ENCODE measurements around the gene ACY1.

ACY1 gene

DNA sequence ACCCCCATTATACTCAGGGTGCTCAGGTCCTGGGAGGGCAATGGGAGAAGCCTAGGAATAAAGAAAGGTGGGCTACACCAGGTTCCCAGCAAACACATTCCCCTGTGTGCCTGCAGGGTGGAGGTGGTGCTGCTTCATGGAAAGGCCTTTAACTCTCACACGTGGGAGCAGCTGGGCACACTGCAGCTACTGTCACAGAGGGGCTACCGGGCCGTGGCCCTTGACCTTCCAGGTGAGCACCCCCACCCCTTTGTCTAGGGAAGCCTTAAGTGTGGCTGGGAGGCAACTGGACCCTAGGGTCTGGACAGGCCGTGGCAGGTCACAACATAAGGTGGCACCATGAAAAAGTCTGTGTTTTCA is 5.2 kb upstream of the ACY1 start:
- no peak overlapping the region for H3K4me3 ChIP-seq (ENCODE audit: low read depth, low read length)
- no peak for TF ChIP-seq CTCF (IDR thresholded peaks at IDR 0.05; ENCODE audit: low read depth, low read length, missing control alignments)

DNA sequence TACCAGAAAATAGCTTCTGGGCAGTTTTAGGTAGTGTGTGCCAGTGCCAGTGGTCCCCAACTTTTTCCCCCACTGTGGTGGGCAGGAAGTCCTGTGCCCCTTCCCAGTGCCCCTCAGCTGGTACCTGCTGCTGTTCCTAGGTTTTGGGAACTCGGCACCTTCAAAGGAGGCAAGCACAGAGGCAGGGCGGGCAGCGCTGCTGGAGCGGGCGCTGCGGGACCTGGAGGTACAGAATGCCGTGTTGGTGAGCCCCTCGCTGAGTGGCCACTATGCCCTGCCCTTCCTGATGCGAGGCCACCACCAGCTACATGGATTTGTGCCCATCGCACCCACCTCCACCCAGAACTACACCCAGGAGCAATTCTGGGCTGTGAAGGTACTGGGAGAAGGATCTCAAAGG is 3.1 kb upstream of the ACY1 start:
- in situ Hi-C loops (cut with HindIII; ENCODE audit: low pct_ligation_motif_present, low sequenced_read_pairs) = no loop called here
- H3K27me3 ChIP-seq (replicated peaks) = no peaks in the 10 kb centered on the region
- H3K36me3 ChIP-seq (replicated peaks) = no peaks in the 10 kb centered on the region
- DNase-seq = no peak
- no peak for TF ChIP-seq CTCF (IDR thresholded peaks at IDR 0.05; ENCODE audit: low read depth, low read length, missing control alignments)
- no peak overlapping the region for H3K27ac ChIP-seq
- no peak overlapping the region for H3K4me3 ChIP-seq (ENCODE audit: low read depth, low read length)

More for the DNA sequence above, 5.2 kb upstream of the ACY1 start:
- Histone ChIP-seq H3K36me3 (replicated peaks) (no peaks in the 10 kb centered on the region), H3K27ac (no peak overlapping the region), H3K27me3 (replicated peaks) (no peaks in the 10 kb centered on the region)
- in situ Hi-C loops (cut with HindIII; ENCODE audit: low pct_ligation_motif_present, low sequenced_read_pairs) = no loop called here
- DNase-seq = no peak

DNA sequence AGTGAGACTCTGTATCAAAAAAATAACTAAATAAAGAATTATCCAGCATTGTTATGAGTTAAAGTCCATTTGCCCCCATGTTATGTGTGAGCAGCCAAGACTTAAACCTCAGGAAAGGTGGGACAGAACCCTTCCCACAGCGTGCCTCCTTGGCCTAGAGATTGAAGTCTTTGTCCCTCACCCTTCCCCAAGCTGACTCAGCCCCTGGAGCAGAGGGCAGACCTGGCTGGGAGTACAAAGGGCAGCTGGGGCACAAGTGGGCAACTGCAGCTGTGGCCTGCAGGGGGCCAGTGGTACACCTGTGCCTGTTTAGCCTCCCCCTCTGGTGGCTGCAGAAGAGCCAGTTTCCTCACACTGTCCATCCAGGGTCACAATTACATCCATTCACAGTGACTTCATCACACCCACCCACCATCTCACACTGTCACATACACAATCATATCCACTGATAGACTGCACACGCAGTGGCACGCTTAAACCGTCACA is 940 bp upstream of the ACY1 start:
- in situ Hi-C loops (cut with HindIII; ENCODE audit: low pct_ligation_motif_present, low sequenced_read_pairs) = no loop called here
- no peaks in the 10 kb centered on the region for H3K36me3 ChIP-seq (replicated peaks)
- peak overlapping the region; percentile 87 for H3K27ac ChIP-seq
- peak overlapping the region; percentile 70 for H3K4me3 ChIP-seq (ENCODE audit: low read depth, low read length)
- no peak for DNase-seq
- TF ChIP-seq CTCF (IDR thresholded peaks at IDR 0.05; ENCODE audit: low read depth, low read length, missing control alignments) = peak; percentile 73
- no peaks in the 10 kb centered on the region for H3K27me3 ChIP-seq (replicated peaks)

DNA sequence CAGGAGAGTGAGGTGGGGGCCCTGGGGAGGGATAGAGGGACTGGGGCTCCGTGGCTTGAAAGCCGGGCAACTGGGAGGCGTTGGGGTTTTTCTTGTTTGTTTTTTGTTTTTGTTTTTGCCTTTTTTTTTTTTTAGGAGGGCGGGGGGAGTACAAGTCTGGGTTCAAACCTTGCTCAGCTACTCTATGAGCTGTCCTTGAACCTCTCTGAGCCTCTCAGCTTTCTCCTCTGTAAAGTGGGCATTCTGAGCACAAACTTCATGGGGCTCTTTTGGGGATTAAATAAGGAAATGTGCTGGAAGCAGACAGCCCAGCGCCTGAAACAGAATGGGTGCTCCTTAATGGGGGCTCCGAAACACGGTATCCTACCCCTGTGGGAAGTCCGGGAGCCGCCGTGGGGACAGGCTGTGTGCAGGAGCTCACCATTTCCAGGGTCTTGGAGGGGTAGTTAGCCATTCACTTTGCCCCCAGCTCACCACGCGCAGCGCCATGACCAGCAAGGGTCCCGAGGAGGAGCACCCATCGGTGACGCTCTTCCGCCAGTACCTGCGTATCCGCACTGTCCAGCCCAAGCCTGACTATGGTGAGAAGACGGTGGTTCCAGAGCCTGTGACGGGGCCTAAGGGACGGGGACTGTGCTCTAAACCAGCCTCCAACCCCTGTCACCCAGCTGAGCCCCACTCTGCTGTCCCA is 388 bp downstream of the ACY1 start:
- H3K4me3 ChIP-seq (ENCODE audit: low read depth, low read length) = peak overlapping the region; percentile 70
- in situ Hi-C loops (cut with HindIII; ENCODE audit: low pct_ligation_motif_present, low sequenced_read_pairs) = no loop called here
- no peak for DNase-seq
- no peaks in the 10 kb centered on the region for H3K36me3 ChIP-seq (replicated peaks)
- peak overlapping the region; percentile 87 for H3K27ac ChIP-seq
- no peak for TF ChIP-seq CTCF (IDR thresholded peaks at IDR 0.05; ENCODE audit: low read depth, low read length, missing control alignments)
- H3K27me3 ChIP-seq (replicated peaks) = no peaks in the 10 kb centered on the region

GRCh38 chr3:51984269-51984647 is 923 bp downstream of the ACY1 start:
- no peaks in the 10 kb centered on the region for H3K27me3 ChIP-seq (replicated peaks)
- H3K4me3 ChIP-seq (ENCODE audit: low read depth, low read length) = no peak overlapping the region
- in situ Hi-C loops (cut with HindIII; ENCODE audit: low pct_ligation_motif_present, low sequenced_read_pairs) = no loop called here
- DNase-seq = no peak
- TF ChIP-seq CTCF (IDR thresholded peaks at IDR 0.05; ENCODE audit: low read depth, low read length, missing control alignments) = no peak
- H3K36me3 ChIP-seq (replicated peaks) = no peaks in the 10 kb centered on the region
- no peak overlapping the region for H3K27ac ChIP-seq

DNA sequence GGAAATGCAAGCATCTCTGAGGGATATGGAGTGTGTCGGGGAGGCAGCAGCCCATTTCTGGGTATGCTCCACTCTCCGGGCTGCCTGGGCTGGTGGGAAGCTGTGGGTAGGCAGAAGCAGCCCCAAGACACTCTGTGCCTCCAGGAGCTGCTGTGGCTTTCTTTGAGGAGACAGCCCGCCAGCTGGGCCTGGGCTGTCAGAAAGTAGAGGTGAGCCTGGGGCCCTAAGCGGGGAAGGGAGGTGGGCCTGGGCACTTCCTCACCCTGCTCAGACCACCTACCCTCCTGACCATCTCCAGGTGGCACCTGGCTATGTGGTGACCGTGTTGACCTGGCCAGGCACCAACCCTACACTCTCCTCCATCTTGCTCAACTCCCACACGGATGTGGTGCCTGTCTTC is 1.7 kb downstream of the ACY1 start:
- in situ Hi-C loops (cut with HindIII; ENCODE audit: low pct_ligation_motif_present, low sequenced_read_pairs) = no loop called here
- no peak for TF ChIP-seq CTCF (IDR thresholded peaks at IDR 0.05; ENCODE audit: low read depth, low read length, missing control alignments)
- no peak overlapping the region for H3K4me3 ChIP-seq (ENCODE audit: low read depth, low read length)
- H3K27ac ChIP-seq = no peak overlapping the region
- H3K27me3 ChIP-seq (replicated peaks) = no peaks in the 10 kb centered on the region
- DNase-seq = no peak
- no peaks in the 10 kb centered on the region for H3K36me3 ChIP-seq (replicated peaks)
